AG20443 (cell line): Measurements from ENCODE around the gene RACGAP1.

Source experiments
- DNase-seq: peaks from one replicate; pipeline ENCODE4 v3.0.0; 2012; ENCODE audit warnings: low spot score, mixed read lengths

Gene RACGAP1

GRCh38 chr12:49954863-49955830, 70.1 kb downstream of the RACGAP1 start:
- no peak for DNase-seq

GRCh38 chr12:49953961-49954846, 71.1 kb downstream of the RACGAP1 start:
- DNase-seq: no peak

- DNase-seq: no peak
These were observed 72.1 kb downstream of the RACGAP1 start for GRCh38 chr12:49953151-49953550.

DNA sequence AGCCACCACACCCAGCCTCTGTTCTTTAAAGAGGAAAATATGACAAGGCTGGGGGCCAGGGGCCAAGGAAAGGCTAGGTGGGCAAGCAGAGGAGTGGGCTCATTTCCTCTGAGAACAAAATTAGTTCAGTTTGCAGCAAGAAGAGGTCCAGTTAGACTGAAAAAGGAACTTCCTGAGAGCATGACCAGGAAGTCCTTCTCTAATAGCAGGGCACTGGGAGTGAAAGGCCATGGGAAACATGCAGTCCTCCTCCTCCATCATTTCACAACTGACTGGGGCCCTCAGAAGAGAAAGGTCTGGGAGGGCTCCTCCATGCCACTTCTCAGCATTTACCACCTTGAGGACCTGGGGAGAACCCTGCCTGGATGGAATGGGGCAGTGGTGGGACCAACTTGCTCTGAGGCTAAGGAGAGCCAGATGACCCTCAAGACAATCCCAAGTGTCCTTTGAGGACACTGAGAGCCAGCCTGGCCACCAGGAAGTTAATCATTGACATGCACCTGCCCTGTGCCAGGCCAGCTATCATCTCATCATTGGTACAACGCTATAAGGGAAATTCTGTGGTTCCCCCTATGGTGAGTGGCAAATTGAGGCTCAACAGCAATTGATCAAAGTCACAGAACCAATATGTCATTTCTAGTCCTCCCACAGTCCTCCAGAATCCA, 72.8 kb downstream of the RACGAP1 start:
- no peak for DNase-seq

DNA sequence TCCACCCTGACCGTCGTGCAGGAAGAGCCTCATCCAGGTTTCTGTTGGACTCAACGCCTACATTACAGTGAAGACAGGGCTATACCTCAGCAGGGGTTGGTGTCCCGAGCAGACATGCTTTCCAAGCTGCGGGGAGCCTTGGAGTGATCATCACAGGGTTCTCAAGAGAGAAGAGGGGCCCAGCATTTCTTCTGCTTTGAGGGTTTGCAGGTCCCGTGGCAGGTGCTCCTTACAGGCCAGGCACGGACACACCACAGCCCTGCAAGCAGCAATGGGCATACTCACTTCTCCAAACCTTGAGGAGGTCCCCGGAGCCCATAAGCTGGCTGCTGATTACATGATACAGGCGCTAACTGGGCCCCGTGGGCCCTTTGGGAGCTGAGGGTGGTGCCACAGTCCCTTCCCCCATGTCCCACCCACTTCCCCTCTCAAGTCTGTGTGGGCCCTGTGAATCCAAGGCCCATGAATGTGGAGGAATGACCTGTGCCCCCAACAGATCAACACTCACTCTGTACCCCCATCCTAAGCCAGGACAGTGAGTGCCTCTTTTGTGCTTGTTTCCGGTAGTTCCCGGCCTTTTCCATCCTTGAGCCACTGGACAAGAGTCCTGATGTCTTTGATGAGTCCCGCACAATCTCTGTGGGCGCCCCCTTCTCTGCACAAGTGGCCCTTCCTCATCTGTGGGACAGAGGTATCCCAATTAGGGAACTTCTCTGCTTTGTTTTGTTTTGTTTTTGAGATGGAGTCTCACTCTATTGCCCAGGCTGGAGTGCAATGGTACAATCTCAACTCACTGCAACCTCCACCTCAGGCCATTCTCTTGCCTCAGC, 73.7 kb downstream of the RACGAP1 start:
- DNase-seq: no peak

DNA sequence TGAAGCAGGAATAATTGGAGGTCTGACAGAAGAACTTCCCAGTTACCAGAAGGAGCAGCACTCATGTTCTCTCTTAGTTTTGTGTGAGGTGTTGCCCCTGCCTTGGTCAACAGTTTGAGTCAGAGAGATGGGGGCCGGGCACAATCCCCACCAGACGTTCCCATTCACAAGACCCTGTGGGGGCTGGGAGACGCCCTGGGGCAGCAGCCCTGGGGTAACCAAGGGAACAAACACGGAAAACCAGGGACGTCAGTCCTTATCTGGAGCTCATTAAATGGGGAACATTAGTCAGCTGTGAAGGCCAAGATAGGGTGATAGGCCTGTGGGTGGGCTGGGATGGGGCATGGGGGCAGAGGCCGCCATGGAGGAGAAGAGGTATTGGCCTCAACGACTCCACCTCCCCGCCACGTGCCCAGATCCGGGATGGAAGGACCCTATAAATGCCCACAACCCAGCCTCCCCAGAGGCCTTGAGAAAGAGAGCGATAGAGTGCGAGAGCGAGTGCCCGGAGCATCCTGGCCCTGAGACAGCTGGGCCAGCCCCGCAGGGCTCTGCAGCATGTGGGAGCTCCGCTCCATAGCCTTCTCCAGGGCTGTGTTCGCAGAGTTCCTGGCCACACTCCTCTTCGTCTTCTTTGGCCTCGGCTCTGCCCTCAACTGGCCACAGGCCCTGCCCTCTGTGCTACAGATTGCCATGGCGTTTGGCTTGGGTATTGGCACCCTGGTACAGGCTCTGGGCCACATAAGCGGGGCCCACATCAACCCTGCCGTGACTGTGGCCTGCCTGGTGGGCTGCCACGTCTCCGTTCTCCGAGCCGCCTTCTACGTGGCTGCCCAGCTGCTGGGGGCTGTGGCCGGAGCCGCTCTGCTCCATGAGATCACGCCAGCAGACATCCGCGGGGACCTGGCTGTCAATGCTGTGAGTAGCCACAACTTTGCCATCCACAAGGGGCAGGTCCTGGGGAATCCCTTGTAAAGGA, 74.7 kb downstream of the RACGAP1 start, which contains the start of gene AQP2:
TSS of gene AQP2 (plus strand) at position 465 of the 979 bp plus-strand sequence. CDS start at position 559, 94 bp downstream.
- no peak for DNase-seq

GRCh38 chr12:49949866-49950265, 75.4 kb downstream of the RACGAP1 start:
- no peak for DNase-seq

DNA sequence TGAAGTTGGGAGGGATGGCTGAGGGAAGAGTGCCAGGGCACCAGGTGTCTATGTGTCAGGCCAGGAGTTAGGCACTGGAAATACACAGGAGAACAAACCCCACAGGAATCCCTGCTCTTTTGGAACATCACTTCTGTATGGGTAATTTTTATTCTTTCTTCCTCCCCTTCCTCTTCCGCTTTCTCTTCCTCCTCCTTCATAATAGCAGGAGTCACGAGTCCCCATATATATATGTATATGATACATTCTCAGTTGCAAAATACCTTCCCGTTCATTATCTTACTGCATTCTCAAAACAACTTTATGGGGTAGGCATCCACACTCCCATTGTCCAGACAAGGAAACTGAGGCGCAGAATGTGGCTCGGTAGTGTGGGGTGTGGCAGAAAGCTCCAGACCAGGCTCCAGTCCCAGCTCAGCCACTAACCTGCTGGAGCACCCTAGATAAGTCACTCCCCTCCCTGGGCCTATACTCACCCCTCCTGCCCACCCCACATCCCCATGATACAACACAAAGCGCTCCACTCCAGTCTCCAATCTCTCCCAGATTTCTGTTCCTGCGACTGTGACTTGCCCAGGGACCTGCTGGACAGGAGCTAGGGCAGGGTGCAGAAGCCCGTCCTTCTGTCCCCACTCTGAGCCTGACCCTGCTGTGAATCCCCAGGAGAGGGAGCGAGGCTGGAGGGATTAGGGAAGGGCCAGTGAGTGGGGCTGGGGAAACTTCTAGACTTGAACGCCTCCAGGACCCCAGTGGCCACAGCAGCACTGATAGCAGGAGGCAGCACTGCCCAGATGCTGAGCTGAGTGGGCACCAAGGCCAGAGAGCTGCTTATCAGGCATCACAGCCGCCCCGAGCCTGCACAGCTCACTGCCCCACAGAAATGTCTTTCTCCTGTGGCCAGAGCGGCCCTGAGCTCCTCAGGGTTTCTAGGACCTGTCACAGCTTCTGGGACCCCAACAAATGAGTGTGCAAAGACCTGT, 76.1 kb downstream of the RACGAP1 start:
- DNase-seq: no peak

- DNase-seq: no peak
These were observed 77.6 kb downstream of the RACGAP1 start for GRCh38 chr12:49947593-49948226.

DNA sequence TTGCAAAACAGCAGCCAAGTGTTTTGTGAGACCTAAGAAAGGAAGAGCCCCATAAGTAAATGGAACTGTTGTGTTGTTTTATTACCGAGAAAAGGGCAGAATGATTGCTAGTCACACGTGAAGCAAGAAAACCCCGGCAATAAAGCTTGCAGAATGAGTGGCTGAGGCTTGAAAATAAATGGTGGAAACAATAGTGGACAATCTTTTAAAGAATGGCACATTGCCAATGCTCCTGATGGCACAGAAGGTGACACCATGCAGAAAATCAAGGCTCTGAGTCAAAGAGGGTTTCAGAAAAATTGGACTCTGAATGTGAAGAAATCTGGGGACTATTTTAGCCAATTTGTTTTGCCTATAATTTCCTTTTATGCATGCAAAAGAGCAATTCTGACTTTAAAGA, 78.8 kb downstream of the RACGAP1 start:
- no peak for DNase-seq

DNA sequence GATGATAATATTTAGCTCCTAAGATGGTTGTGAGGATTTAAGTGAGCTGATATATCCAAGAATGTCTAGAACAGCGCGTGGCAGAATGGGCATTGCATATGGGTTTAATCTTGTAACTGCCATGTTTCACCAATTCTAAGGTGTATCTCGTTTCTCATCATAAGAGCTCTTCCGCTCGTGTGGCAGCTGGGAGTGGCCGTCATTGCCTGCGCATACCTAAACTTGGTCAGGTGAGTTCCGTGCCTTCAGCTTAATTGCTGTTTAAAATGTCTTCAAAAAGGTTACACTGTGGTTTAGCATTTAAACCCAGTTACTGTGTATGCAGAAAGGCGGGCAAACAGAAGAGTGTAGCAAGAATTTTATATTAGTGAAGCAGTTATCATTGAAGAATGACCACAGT, 79.2 kb downstream of the RACGAP1 start:
- DNase-seq: no peak

GRCh38 chr12:49945394-49946080, 79.8 kb downstream of the RACGAP1 start:
- DNase-seq: peak; percentile 94

DNA sequence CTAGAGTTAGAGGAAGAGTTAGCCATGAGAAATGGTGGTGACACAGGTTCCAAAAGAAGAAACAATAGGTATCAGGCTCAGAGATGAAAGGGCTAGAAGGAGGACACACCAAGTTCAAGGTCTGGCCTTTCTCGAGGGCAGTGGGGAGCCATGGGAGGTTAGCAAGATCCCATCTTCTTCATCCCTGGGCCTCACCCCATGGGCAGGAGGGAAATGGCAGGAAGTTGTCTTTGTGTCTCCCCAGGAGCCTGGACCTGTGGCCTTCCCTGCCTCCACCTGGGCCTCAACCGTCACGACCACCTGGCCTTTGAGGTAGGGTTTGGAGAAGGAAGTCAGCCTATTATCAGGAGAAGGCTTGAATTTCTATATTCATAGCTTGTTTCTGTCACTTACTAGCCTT, 80.6 kb downstream of the RACGAP1 start:
- DNase-seq: no peak

GRCh38 chr12:49944046-49944445, 81.2 kb downstream of the RACGAP1 start:
- no peak for DNase-seq

- no peak for DNase-seq
These were observed 81.7 kb downstream of the RACGAP1 start for GRCh38 chr12:49943625-49943960.

GRCh38 chr12:49942921-49943624, 82.2 kb downstream of the RACGAP1 start:
- no peak for DNase-seq

DNA sequence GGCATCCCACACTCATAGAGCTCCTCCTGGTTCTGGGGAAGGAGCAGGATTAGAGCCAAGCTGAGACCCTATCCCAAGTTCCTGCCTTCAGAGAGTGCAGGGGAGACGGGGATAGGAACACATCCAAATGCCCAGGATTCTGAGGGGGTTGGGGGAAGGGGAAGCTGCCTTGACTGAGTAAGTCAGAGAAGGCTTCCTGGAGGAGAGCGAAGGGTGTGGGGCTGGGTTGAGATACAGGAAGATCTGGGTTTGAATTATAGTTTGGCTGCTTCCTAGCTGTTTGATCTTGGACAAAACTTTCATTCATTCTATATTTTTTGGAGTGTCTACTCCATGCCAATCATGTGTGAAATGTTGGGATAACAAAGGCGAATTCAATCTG, 82.8 kb downstream of the RACGAP1 start:
- DNase-seq: no peak
